ENCODE results near the gene MS4A10.

Gene MS4A10

DNA sequence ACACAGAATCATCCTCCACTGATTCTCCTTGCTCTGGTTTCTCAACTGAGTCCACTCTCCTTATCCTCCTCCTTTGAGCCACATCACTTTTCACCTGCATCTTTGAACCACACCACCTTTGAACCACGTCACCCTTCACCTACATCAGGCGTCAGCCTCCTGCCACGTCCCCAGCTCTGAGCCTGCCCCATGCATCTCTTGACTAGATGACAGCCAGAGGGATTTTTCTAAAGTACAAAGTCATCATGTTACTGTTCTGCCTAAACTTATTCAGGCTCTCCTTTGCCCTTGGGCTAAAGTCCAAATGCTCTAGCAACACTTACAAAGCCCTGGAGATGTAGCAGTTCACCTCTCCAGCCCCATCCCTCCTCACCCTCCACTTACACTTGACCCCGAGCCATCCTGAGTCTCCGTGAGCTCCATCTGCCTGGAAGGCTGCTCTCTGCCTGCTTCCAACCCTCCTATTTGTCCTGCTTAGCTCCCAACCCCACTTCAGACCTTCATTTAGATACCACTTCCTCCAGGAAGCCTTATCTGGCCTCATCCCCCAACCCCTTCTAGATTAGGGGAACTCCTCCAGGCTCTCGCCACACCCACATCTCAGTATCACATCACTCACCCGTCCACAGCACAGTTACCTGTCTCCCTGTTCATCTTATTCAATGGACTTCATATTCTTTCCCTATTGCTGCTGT is 3.7 kb upstream of the MS4A10 start:
- TF ChIP-seq TAF1 (IDR thresholded peaks at IDR 0.05; ENCODE audit: borderline replicate concordance, insufficient read depth, low read length): no peak
- TF ChIP-seq FOXP2 (optimal IDR thresholded peaks at IDR 0.05; ENCODE audit: borderline replicate concordance, extremely low read depth, extremely low read length, insufficient read depth): no peak
- TF ChIP-seq POLR2AphosphoS5 (IDR thresholded peaks at IDR 0.05; ENCODE audit: low read depth, low read length): no peak
- TF ChIP-seq, protein P1, sequence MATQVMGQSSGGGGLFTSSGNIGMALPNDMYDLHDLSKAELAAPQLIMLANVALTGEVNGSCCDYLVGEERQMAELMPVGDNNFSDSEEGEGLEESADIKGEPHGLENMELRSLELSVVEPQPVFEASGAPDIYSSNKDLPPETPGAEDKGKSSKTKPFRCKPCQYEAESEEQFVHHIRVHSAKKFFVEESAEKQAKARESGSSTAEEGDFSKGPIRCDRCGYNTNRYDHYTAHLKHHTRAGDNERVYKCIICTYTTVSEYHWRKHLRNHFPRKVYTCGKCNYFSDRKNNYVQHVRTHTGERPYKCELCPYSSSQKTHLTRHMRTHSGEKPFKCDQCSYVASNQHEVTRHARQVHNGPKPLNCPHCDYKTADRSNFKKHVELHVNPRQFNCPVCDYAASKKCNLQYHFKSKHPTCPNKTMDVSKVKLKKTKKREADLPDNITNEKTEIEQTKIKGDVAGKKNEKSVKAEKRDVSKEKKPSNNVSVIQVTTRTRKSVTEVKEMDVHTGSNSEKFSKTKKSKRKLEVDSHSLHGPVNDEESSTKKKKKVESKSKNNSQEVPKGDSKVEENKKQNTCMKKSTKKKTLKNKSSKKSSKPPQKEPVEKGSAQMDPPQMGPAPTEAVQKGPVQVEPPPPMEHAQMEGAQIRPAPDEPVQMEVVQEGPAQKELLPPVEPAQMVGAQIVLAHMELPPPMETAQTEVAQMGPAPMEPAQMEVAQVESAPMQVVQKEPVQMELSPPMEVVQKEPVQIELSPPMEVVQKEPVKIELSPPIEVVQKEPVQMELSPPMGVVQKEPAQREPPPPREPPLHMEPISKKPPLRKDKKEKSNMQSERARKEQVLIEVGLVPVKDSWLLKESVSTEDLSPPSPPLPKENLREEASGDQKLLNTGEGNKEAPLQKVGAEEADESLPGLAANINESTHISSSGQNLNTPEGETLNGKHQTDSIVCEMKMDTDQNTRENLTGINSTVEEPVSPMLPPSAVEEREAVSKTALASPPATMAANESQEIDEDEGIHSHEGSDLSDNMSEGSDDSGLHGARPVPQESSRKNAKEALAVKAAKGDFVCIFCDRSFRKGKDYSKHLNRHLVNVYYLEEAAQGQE (IDR thresholded peaks at IDR 0.05; ENCODE audit: insufficient read depth in 1 of 2, low read depth in 2 of 2, low read length in 2 of 2): no peak
- no peak for TF ChIP-seq SIN3A (IDR thresholded peaks at IDR 0.05; ENCODE audit: borderline replicate concordance, insufficient read depth, low read length)

GRCh38 chr11:60781981-60782316 is 3.2 kb upstream of the MS4A10 start:
- TF ChIP-seq FOXP2 (optimal IDR thresholded peaks at IDR 0.05; ENCODE audit: borderline replicate concordance, extremely low read depth, extremely low read length, insufficient read depth): no peak
- TF ChIP-seq, protein P1 (IDR thresholded peaks at IDR 0.05; ENCODE audit: insufficient read depth in 1 of 2, low read depth in 2 of 2, low read length in 2 of 2): no peak
- TF ChIP-seq SIN3A (IDR thresholded peaks at IDR 0.05; ENCODE audit: borderline replicate concordance, insufficient read depth, low read length): no peak
- no peak for TF ChIP-seq POLR2AphosphoS5 (IDR thresholded peaks at IDR 0.05; ENCODE audit: low read depth, low read length)
- TF ChIP-seq TAF1 (IDR thresholded peaks at IDR 0.05; ENCODE audit: borderline replicate concordance, insufficient read depth, low read length): no peak

DNA sequence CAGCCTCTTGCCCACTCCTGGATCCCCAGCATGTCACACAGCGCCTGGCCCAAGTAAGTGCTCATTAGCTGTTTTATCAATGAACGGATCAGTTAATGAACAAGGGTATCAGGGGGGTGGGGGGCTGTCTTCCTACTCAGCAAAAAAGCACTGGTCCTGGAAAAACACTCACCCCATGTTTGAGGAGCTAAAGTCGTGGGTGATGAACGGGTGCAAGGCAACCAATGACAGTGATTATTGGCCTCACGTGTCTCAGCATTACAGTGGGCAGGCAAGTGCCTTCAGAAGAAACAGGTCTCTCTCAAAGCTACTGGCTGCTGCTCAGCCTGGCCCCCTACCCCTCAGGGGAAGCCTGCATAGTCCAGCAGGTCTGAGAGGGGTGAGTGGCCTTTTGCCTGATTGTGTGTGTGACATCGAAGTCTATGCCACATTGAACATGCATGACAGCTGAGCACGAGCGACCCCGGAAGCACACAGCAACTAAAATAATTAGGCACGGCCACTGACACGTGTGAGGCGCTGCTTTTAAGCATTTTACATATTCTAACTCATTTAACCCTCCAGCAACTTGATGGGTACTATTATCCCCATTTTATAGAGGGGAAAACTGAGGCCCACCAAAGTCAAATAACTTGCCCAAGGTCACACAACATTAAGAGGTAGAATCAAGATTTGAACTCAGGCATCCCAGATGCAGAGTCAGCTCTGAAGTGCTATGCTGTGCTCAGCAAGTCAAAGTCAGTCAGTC is 2.6 kb upstream of the MS4A10 start:
- TF ChIP-seq TAF1 (IDR thresholded peaks at IDR 0.05; ENCODE audit: borderline replicate concordance, insufficient read depth, low read length) (no peak), FOXP2 (optimal IDR thresholded peaks at IDR 0.05; ENCODE audit: borderline replicate concordance, extremely low read depth, extremely low read length, insufficient read depth) (no peak), POLR2AphosphoS5 (IDR thresholded peaks at IDR 0.05; ENCODE audit: low read depth, low read length) (no peak), SIN3A (IDR thresholded peaks at IDR 0.05; ENCODE audit: borderline replicate concordance, insufficient read depth, low read length) (no peak)
- TF ChIP-seq, protein P1 (IDR thresholded peaks at IDR 0.05; ENCODE audit: insufficient read depth in 1 of 2, low read depth in 2 of 2, low read length in 2 of 2): no peak

GRCh38 chr11:60783141-60783484 is 2.0 kb upstream of the MS4A10 start:
- TF ChIP-seq POLR2AphosphoS5 (IDR thresholded peaks at IDR 0.05; ENCODE audit: low read depth, low read length) (no peak), SIN3A (IDR thresholded peaks at IDR 0.05; ENCODE audit: borderline replicate concordance, insufficient read depth, low read length) (no peak), FOXP2 (optimal IDR thresholded peaks at IDR 0.05; ENCODE audit: borderline replicate concordance, extremely low read depth, extremely low read length, insufficient read depth) (no peak), TAF1 (IDR thresholded peaks at IDR 0.05; ENCODE audit: borderline replicate concordance, insufficient read depth, low read length) (no peak)
- TF ChIP-seq, protein P1 (IDR thresholded peaks at IDR 0.05; ENCODE audit: insufficient read depth in 1 of 2, low read depth in 2 of 2, low read length in 2 of 2): no peak
